SK-N-SH (cell line): Measurements from ENCODE around the gene EAF1. TPM values are rescaled to one million over a fixed set of nuclear protein-coding genes. Genes with fewer than 3 reads are reported as not detected.

Experiments
- CTCF ChIA-PET: fragments of 300-600, 350-600 bp; formaldehyde crosslinking; extraction: SDS; loops from one replicate; lab custom pipeline; 2021; lab: Yijun Ruan, JAX
- POLR2A ChIA-PET: fragments of 350-600 bp; sonication (Branson Sonifier 250); formaldehyde crosslinking; extraction: SDS; loops from one replicate; lab custom pipeline; 2020; ENCODE audit warnings: antibody characterized with exemption, inconsistent platforms; lab: Yijun Ruan, JAX
- DNase-seq: peaks from one replicate; pipeline ENCODE4 v3.0.0; 2012
- H2AFZ ChIP-seq: fragments of 200-600 bp; sonication (generic); 2 replicates; pipeline ENCODE4 v1.8.1; 2016; ENCODE audit warnings: antibody characterized with exemption, mild to moderate bottlenecking, low read depth
- H3F3A ChIP-seq: fragments of 200-600 bp; sonication (generic); replicated peaks from 2 replicates; pipeline ENCODE3; 2016; ENCODE audit warnings: antibody characterized with exemption, mild to moderate bottlenecking; ENCODE audit not compliant: insufficient read depth
- H3K27ac ChIP-seq, 2 experiments: fragments of 200-500 bp in 1 of 2; fragments of 200-600 bp in 1 of 2; sonication (Bioruptor generic) in 1 of 2; sonication (generic), shearing (Covaris generic) in 1 of 2; 2 replicates each; pipeline versions ENCODE4 v1.5.1 to v1.6.1; 2014 to 2016; ENCODE audit warnings: low read depth in 2 of 2, inconsistent platforms in 1 of 2, low read length in 1 of 2, mild to moderate bottlenecking in 1 of 2, mixed read lengths in 1 of 2
- H3K27me3 ChIP-seq: fragments of 200-600 bp; sonication (generic), shearing (Covaris generic); 2 replicates; pipeline ENCODE4 v1.6.1; 2016; ENCODE audit warnings: mixed run types; ENCODE audit not compliant: insufficient read depth
- H3K36me3 ChIP-seq, 2 experiments: fragments of 200-500 bp in 1 of 2; fragments of 200-600 bp in 1 of 2; sonication (Bioruptor generic) in 1 of 2; sonication (generic) in 1 of 2; replicated peaks in 1 of 2; 2 replicates each; pipeline versions ENCODE3 to v1.5.1; 2014 to 2016; ENCODE audit warnings: low read length in 1 of 2, mild to moderate bottlenecking in 1 of 2; ENCODE audit not compliant: insufficient read depth in 2 of 2, control insufficient read depth in 1 of 2
- H3K4me1 ChIP-seq, 2 experiments: fragments of 200-500 bp in 1 of 2; fragments of 200-600 bp in 1 of 2; sonication (Bioruptor generic) in 1 of 2; sonication (generic), shearing (Covaris generic) in 1 of 2; 2 replicates each; pipeline versions ENCODE4 v1.5.1 to v1.6.1; 2014 to 2016; ENCODE audit warnings: low read depth in 1 of 2, low read length in 1 of 2, mixed run types in 1 of 2; ENCODE audit not compliant: insufficient read depth in 2 of 2, control insufficient read depth in 1 of 2
- H3K4me2 ChIP-seq: fragments of 200-600 bp; sonication (generic), shearing (Covaris generic); 2 replicates; pipeline ENCODE4 v1.6.1; 2017; ENCODE audit warnings: mixed run types
- H3K4me3 ChIP-seq, 2 experiments: fragments of 200-500 bp in 1 of 2; fragments of 200-600 bp in 1 of 2; sonication (Bioruptor generic) in 1 of 2; sonication (generic), shearing (Covaris generic) in 1 of 2; 2 replicates each; pipeline versions ENCODE4 v1.5.1 to v1.8.1; 2014 to 2016; ENCODE audit warnings: low read depth in 2 of 2, inconsistent platforms in 1 of 2, low read length in 1 of 2, mild to moderate bottlenecking in 1 of 2, mixed read lengths in 1 of 2, moderate library complexity in 1 of 2
- H3K79me2 ChIP-seq: fragments of 200-600 bp; sonication (generic); 2 replicates; pipeline ENCODE4 v1.8.1; 2017; ENCODE audit warnings: mild to moderate bottlenecking; ENCODE audit not compliant: insufficient read depth
- H3K9ac ChIP-seq: fragments of 200-600 bp; sonication (generic); 2 replicates; pipeline ENCODE4 v1.6.1; 2017; ENCODE audit warnings: mixed run types
- H3K9me2 ChIP-seq: fragments of 200-600 bp; sonication (generic); 2 replicates; pipeline ENCODE4 v1.6.1; 2017; ENCODE audit warnings: mixed run types
- H3K9me3 ChIP-seq: fragments of 200-600 bp; sonication (generic); 2 replicates; pipeline ENCODE4 v1.6.1; 2017; ENCODE audit warnings: mixed run types, mild to moderate bottlenecking, moderate library complexity
- H4K20me1 ChIP-seq: fragments of 200-600 bp; sonication (generic); 2 replicates; pipeline ENCODE4 v1.6.1; 2017; ENCODE audit warnings: mild to moderate bottlenecking, mixed run types; ENCODE audit not compliant: insufficient read depth
- ELF1 ChIP-seq: IDR thresholded peaks from 2 replicates; pipeline ENCODE4 v1.4.0; 2012
- EP300 ChIP-seq, 2 experiments: IDR thresholded peaks; 2 replicates each; pipeline versions ENCODE4 v1.4.0 to v1.6.1; 2012; ENCODE audit warnings: borderline replicate concordance in 1 of 2, low read depth in 1 of 2, low read length in 1 of 2
- EZH2phosphoT487 ChIP-seq: fragments of 200-600 bp; sonication (generic); IDR thresholded peaks from 2 replicates; pipeline ENCODE4 v1.6.1; 2017; ENCODE audit warnings: low read depth, mixed run types, mild to moderate bottlenecking, antibody characterized with exemption, moderate library complexity, borderline replicate concordance
- MXI1 ChIP-seq: IDR thresholded peaks from 2 replicates; pipeline ENCODE4 v1.6.1; 2012; ENCODE audit warnings: mild to moderate bottlenecking, low read depth, low read length, improper control_type of control experiment
- NRF1 ChIP-seq: IDR thresholded peaks from 2 replicates; pipeline ENCODE4 v1.6.1; 2012; ENCODE audit warnings: low read depth, mild to moderate bottlenecking, low read length
- POLR2AphosphoS5 ChIP-seq: IDR thresholded peaks from 2 replicates; pipeline ENCODE4 v1.6.1; 2012; ENCODE audit warnings: low read depth, low read length
- SMC3 ChIP-seq: IDR thresholded peaks from 2 replicates; pipeline ENCODE4 v1.6.1; 2012; ENCODE audit warnings: low read depth, low read length, improper control_type of control experiment
- USF1 ChIP-seq: IDR thresholded peaks from 2 replicates; pipeline ENCODE4 v1.4.0; 2012; ENCODE audit warnings: low read depth, borderline replicate concordance
- WGBS: methylation state at CpG from one replicate; pipeline ENCODE4 v1.1.6; 2017; ENCODE audit warnings: low lambda C conversion rate; 5-methylcytosine and 5-hydroxymethylcytosine counted together
- polyA plus RNA-seq, 3 experiments: library from polyadenylated mRNA; depleted of rRNA; stranded (reverse); fragments of >200 nt; gene quantifications; 2 replicates each; pipeline ENCODE4 v1.2.3, GENCODE V29; 2012
- TF ChIP-seq, protein P1 (sequence below): IDR thresholded peaks from 2 replicates; pipeline ENCODE4 v1.4.0; 2012; ENCODE audit warnings: low read depth, borderline replicate concordance
- TF ChIP-seq, protein P2 (sequence below): IDR thresholded peaks from 2 replicates; pipeline ENCODE4; 2012
- TF ChIP-seq, protein P3 (sequence below): fragments of 150-350 bp; IDR thresholded peaks from 2 replicates; pipeline ENCODE4 v1.6.1; 2016; ENCODE audit warnings: mild to moderate bottlenecking, low read depth, low read length

EAF1 gene
- polyA plus RNA-seq, 1 of the 3 experiments (the other 2 are of a cell fraction): 10.0 TPM

DNA sequence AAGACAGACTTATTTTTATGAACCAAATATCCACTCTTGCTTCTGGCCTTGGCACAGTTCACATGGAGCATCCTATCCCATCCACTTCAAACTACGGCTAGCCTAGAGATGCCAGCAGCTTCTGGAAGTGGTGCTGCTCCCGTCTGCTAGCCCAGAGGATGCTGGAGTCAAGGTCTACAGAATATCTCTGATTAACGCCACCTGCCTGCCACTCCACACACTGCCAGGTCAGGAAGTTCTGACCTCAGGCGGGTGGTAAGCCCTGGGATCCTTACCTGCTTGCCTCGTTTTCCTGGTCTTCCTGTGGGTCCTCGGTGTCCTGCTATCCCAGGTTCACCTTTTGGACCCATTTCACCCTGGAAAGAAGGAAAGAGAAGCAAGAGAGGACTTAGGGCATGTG lies 42.9 kb downstream of the EAF1 start:
- H3K79me2 ChIP-seq: no peaks in the 10 kb centered on the region
- peaks cover 0 to 6% of the 10 kb centered on the region in 2 experiments; a peak in 1 of 4 replicates for H3K4me1 ChIP-seq
- no peak overlapping the region for H3K4me2 ChIP-seq
- no peaks in the 10 kb centered on the region for H3F3A ChIP-seq
- ChIA-PET CTCF (interaction anchor here (1.0 kb wide), 1 partner anchor 202 kb away, joined by 4 read pairs; no protein-coding TSS in a partner anchor), POLR2A (no interaction called here)
- H3K27ac ChIP-seq: no peak overlapping the region; a peak in 1 of 4 replicates
- TF ChIP-seq POLR2AphosphoS5 (no peak), EP300 (IDR thresholded peaks at IDR 0.05; ENCODE audit: borderline replicate concordance in 1 of 2, low read depth in 1 of 2, low read length in 1 of 2) (no peak), USF1 (no peak), MXI1 (no peak), ELF1 (no peak), NRF1 (no peak), SMC3 (no peak), EZH2phosphoT487 (no peak)
- TF ChIP-seq, protein P1, sequence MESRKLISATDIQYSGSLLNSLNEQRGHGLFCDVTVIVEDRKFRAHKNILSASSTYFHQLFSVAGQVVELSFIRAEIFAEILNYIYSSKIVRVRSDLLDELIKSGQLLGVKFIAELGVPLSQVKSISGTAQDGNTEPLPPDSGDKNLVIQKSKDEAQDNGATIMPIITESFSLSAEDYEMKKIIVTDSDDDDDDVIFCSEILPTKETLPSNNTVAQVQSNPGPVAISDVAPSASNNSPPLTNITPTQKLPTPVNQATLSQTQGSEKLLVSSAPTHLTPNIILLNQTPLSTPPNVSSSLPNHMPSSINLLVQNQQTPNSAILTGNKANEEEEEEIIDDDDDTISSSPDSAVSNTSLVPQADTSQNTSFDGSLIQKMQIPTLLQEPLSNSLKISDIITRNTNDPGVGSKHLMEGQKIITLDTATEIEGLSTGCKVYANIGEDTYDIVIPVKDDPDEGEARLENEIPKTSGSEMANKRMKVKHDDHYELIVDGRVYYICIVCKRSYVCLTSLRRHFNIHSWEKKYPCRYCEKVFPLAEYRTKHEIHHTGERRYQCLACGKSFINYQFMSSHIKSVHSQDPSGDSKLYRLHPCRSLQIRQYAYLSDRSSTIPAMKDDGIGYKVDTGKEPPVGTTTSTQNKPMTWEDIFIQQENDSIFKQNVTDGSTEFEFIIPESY: no peak
- TF ChIP-seq, protein P2, sequence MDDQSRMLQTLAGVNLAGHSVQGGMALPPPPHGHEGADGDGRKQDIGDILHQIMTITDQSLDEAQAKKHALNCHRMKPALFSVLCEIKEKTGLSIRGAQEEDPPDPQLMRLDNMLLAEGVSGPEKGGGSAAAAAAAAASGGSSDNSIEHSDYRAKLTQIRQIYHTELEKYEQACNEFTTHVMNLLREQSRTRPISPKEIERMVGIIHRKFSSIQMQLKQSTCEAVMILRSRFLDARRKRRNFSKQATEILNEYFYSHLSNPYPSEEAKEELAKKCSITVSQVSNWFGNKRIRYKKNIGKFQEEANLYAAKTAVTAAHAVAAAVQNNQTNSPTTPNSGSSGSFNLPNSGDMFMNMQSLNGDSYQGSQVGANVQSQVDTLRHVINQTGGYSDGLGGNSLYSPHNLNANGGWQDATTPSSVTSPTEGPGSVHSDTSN: no peak
- no peak overlapping the region for H2AFZ ChIP-seq
- no peak for DNase-seq
- H3K4me3 ChIP-seq: no peak overlapping the region
- 84% methylated on average over 6 of the region's 6 CpGs for WGBS
- no peaks in the 10 kb centered on the region for H3K27me3 ChIP-seq
- no peak overlapping the region for H3K9ac ChIP-seq
- H3K9me2 ChIP-seq: no peaks in the 10 kb centered on the region
- H4K20me1 ChIP-seq: no peaks in the 10 kb centered on the region
- no peaks in the 10 kb centered on the region for H3K9me3 ChIP-seq
- H3K36me3 ChIP-seq: no peaks in the 10 kb centered on the region

GRCh38 chr3:15470849-15471248 lies 43.5 kb downstream of the EAF1 start:
- Histone ChIP-seq H3K9me3 (no peaks in the 10 kb centered on the region), H4K20me1 (no peaks in the 10 kb centered on the region), H3K4me2 (no peak overlapping the region), H3K36me3 (no peaks in the 10 kb centered on the region), H3K27ac (no peak overlapping the region), H2AFZ (no peak overlapping the region), H3K27me3 (no peaks in the 10 kb centered on the region), H3K4me1 (peaks cover 0 to 6% of the 10 kb centered on the region in 2 experiments; a peak in 1 of 4 replicates), H3K4me3 (no peak overlapping the region), H3K9ac (no peak overlapping the region), H3K9me2 (no peaks in the 10 kb centered on the region), H3F3A (no peaks in the 10 kb centered on the region), H3K79me2 (no peaks in the 10 kb centered on the region)
- ChIA-PET CTCF (no interaction called here), POLR2A (no interaction called here)
- WGBS: 78% methylated on average over 2 of the region's 2 CpGs
- TF ChIP-seq NRF1 (no peak), POLR2AphosphoS5 (no peak), EZH2phosphoT487 (no peak)
- TF ChIP-seq, protein P3, sequence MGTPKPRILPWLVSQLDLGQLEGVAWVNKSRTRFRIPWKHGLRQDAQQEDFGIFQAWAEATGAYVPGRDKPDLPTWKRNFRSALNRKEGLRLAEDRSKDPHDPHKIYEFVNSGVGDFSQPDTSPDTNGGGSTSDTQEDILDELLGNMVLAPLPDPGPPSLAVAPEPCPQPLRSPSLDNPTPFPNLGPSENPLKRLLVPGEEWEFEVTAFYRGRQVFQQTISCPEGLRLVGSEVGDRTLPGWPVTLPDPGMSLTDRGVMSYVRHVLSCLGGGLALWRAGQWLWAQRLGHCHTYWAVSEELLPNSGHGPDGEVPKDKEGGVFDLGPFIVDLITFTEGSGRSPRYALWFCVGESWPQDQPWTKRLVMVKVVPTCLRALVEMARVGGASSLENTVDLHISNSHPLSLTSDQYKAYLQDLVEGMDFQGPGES: no peak
- no peak for DNase-seq
